GM12892 (cell line): ENCODE results near the gene LSS.

Experiments used
- POLR2A ChIP-seq: IDR thresholded peaks from 2 replicates; pipeline ENCODE4 v1.6.1; 2011; ENCODE audit warnings: low read depth, low read length, control low read depth
- POLR2AphosphoS5 ChIP-seq: IDR thresholded peaks from 2 replicates; pipeline ENCODE4 v1.6.1; 2011; ENCODE audit warnings: low read depth, low read length, control low read depth
- TAF1 ChIP-seq: IDR thresholded peaks from 2 replicates; pipeline ENCODE4 v1.6.1; 2011; ENCODE audit warnings: low read depth, mild to moderate bottlenecking, control low read depth, low read length, borderline replicate concordance

DNA sequence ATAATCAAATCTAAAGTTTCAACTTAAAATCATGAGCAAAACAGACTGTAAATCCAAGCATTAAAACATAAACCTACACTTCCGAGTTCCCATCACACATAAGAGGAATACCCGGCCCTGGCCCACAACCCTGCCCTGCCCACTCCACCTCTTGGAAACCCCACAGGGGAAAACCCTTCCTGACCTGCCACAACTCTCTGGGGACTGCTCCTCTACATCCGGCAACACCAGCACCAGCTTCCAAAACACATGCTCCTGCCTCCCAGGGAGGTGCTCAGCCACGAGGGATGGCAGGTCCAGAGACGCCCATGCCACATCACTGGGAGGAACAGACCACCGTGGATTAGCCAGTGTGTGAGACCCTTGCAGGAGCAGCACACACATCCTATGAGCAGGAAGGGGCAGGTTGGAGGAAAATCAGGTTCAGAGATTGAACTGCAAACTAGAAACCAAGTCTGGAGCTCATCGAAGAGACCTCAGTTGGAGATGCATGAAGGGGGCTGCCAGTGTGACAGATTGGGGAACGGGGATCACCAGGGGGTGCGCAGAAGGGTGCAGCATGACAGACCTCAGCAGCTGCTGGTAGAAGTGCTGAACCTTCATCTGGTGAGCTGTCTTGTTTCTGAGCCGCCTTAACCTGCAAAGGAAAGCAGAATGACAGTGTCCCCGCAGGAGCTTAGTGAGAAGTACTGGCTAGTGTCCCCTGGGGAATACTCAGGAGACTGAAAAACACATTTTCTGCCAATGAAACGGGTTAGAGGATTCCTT lies 25.8 kb upstream of the LSS start:
- no peak for TF ChIP-seq POLR2A
- no peak; the same call in 1 of the 2 replicates for TF ChIP-seq POLR2AphosphoS5
- no peak for TF ChIP-seq TAF1
